ENCODE measurements around the gene MYD88. TPM values are rescaled to one million over a fixed set of nuclear protein-coding genes. Genes with fewer than 3 reads are reported as not detected.

The MYD88 gene
- total and polyA plus RNA-seq, 9 of the 15 experiments (the other 6 are each of a cell fraction or from before 2014, with no cell fraction given), result 3.2 to 47.3 (median 27.6) TPM

- TF ChIP-seq ZNF134 (CRISPR knock-in tag; conservative IDR thresholded peaks at IDR 0.05) (no peak), ZNF143 (CRISPR knock-in tag; IDR thresholded peaks at IDR 0.05) (no peak), ZNF318 (IDR thresholded peaks at IDR 0.05; ENCODE audit: borderline replicate concordance in 1 of 2, low read depth in 1 of 2) (no peak)
These were observed at the start of gene MYD88 (continued) for GRCh38 chr3:38138349-38139190.
